Bone marrow (tissue), 2 donors: ENCODE data around the gene LRRC8C.

Experiments
- DNase-seq, 2 donors: peaks; one replicate each; lab custom pipeline; 2025; lab: John Stamatoyannopoulos, UW

The LRRC8C gene

DNA sequence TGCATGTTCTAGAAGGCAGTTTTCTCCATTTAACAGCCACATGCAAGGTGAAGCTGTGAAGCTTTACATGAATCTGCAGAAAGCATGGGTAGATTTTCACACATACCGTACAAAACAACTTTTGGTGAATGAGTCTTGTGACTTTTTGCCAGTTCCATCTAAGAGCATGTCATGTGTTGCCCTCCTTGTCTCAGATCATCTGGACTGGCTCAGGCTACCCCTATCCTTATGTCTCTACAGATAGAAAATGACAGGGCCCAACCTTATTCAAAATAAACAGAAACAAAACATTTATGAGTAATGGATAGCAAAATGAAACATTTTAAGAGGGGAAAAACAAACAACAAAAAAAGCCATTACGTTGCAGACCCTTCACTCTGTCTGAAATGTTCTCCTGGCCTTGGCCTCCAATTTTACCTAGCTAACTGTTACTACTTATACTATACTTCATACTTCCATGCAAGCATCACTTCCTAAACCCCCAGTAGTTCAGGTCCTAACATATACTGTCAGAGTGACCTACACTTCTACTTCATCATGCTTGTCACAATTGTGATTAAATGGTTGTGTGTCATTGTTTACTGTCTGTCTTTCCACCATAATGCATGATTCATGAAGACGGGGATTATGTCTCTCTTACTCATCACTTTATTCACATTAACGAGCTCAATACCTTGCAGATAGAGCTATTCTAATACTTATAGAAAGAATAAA lies 39.0 kb downstream of the LRRC8C start:
- no peak for DNase-seq

DNA sequence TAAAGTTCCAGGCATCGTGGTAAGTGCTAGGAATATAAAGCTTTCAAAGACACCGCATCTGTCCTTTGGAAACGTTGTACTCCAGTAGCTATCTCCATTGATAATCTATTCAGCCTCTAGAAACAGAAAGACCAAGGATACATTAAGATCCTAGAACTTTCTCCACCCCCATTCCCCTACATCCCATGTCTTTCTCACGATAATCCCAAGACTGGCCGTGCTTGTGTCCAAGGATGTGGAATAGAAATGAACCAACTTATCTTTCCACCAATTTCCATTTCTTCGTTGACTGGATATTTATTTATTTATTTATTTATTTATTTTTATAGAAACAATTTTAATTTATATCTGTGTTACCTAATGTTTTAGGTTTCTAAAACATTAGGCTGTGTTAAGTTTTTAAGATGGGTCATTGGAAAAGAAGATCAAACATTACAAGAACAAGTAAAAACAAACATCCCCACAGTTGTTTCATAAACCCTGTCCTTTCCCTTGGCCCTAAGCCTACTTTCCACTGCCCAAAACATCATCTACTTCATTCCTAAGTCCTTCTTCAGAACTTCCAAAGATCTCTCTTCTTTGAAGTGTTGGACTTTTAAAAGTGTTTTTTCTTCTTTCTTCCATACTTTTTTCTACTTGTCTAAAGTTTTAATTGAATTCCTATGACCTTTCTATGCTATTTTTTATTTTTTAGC lies 39.7 kb downstream of the LRRC8C start:
- DNase-seq: no peak

DNA sequence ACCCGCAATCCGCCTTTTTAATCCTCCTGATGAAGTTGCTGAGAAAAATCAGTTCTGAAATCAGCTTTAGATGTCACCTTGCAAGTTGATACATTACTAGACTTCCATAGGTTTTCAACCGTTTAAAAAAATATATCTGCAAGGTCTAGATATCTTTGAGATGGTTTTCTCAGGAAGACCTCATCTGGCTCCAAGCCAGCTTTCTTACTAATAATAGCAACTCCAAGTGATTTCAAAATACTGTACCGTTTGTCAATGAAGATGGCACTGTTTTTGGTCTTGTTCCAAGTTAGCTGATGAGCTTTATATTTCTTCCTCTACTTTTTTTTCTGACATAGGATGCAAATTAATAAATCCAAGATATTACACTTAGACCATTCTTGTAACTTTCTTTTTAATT lies 40.3 kb downstream of the LRRC8C start:
- no peak for DNase-seq

DNA sequence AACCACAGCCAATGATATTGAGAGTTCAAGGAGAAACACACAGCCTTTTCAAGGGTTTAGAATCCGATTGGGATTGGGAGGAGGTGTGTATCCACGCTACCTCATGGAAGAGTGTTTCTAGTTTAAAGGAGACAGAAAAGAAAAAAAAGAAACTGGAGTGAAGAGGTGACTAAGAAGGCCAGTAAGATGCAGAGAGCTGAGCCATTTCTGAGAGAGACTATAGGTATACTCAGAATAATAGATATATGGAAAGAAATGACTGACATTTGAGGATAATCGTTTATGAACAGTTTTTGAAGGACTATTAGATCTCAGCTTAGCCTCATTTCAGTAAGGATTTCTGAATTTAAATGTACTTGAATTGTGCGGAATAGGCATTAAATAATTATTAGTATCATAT lies 42.8 kb downstream of the LRRC8C start:
- no peak for DNase-seq

- DNase-seq: no peak
Observed at GRCh38 chr1:89681045-89681729, 48.3 kb downstream of the LRRC8C start.

DNA sequence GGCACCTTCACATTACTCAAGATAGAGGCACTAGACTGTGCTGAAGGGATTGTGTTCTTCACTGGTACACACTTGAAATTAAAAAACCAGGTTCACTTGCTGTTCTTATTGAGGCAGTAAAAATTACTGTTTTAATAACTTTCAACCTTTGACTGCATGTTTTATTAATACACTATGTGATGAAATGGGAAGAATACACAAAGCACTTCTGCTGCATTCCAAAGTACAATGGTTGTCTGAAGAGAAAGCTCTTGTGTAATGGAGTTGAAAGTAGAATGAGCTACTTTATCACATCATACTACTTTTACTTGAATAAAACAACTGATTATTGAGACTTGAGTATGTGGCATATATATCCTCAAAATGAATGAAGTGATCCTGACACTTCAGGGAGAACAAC lies 49.7 kb downstream of the LRRC8C start:
- no peak for DNase-seq

GRCh38 chr1:89685461-89685860 lies 52.5 kb downstream of the LRRC8C start:
- DNase-seq: no peak

DNA sequence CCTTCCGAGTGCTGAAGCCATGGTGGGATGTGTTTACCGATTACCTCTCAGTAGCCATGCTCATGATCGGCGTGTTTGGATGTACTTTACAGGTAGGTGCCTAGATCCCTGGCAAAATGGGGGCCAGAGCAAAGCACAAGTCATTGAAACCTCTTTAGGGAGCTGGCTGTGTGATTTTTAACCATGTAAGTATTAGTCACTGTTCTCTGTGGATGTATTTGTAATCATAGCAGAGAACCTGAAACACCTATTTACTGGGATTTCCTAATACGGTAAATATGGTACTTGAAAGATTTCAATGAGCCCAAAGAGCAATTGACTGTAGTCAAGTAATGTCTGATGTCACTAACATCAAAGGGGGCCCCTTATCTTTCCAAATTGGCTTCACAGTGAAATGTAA lies 53.6 kb downstream of the LRRC8C start:
- no peak for DNase-seq

DNA sequence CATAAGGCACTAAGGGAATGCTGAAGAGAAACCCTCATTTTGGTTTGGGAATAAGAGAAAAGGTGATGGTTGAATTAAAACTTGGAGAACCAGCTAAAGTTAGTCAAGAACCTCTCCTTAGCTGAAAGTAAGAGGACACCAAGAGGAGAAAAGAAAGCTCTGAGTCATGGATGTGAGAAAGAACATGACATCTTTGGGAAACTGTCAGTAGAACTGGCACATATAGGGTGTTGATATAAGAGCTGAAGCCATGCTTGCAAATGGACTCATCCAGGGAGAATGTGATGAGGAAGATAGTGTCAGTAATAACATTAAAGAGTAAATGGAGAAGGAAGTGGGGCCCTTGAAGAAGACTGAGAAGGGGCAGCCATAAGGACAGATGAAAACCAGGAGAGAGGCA lies 54.3 kb downstream of the LRRC8C start:
- no peak for DNase-seq

DNA sequence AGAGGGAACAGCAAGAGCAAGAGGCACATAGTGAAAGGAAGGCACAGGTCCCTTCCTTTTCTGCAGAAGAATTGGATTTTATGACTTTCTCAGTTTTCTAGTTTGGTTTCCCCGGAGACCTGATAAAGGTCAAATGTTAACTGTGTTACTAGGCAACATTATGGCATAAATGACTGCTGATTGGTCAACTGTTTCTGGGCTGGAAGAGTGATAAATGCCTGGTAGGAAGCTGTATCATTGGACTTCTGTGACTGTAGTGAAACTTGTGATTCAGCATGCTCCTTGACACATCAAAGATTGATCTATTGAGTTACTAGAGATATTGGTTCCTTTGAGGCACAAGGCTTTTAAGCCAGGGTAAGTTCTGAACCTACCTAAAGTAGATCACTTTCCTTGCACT lies 55.7 kb downstream of the LRRC8C start:
- no peak for DNase-seq

- no peak for DNase-seq
Observed at GRCh38 chr1:89689234-89689633, 56.3 kb downstream of the LRRC8C start.

- DNase-seq: no peak
Observed at GRCh38 chr1:89690595-89690994, 57.7 kb downstream of the LRRC8C start.

GRCh38 chr1:89692601-89693521 lies 59.9 kb downstream of the LRRC8C start:
- peak in 1 of 2 donors; percentile 88 for DNase-seq

DNA sequence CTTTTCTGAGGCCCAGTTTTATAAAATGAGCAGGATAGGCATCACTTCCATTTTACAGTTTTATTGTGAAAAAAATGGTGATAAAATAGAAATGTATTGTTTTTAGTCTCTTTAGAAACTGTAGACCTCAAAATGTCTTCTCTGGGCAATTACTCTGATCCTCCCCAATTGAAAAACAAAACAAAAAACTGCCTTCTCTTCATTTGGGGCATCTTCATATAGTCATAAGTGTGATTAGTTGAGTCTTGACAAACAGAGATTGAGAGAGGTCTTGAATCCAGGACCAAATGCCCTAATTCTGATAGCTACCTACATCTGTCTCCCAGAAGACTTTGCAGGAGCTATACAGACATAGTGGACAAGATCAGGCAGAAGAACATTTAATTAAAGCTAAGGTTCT lies 62.9 kb downstream of the LRRC8C start:
- DNase-seq: no peak

DNA sequence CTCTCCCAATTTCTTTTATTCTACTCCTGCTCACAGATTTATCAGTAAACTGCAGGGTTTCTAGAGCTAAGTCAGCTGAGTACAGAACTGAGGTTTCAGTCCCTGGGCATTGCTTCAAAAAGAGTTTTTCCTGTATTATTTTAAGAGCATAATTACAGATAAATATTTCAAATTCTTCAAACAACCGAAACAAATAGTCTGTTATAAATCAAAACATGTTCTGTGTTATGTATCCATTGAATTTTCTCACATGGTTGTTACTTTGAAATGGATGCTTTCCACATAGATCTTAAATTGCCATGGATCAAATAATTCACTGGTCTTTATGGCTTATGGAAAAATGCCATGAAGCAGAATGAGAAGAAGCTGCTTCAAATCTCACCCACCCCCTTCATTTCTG lies 64.5 kb downstream of the LRRC8C start:
- no peak for DNase-seq

DNA sequence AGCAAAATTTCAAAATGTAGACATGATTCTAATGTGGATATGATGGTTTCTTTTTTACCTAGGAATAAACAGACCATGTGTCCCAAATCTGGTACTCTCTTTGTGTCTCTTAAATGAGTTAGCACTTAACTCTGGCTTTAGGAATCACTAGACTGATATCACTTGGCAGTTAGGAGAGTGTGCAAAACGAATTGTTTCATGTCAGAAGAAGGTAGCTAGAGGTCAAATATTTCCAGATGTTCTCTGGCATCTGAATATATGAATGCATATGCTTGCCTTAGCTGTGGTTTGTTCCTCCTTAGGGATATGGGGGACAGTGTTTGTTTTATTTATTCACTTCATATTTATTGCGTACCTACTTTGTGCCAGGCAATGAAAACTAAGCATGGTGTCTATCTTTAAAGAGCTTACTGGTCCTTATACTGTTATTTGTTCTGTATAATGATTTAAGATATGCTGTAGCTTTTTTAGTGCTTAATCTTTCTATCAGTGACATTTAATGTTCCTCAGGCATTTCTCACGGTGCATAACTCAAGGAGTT lies 65.2 kb downstream of the LRRC8C start:
- DNase-seq: no peak

- DNase-seq: no peak
Observed at GRCh38 chr1:89698624-89699023, 65.7 kb downstream of the LRRC8C start.

GRCh38 chr1:89699451-89699986 lies 66.6 kb downstream of the LRRC8C start:
- DNase-seq: peak in 1 of 2 donors; percentile 20

DNA sequence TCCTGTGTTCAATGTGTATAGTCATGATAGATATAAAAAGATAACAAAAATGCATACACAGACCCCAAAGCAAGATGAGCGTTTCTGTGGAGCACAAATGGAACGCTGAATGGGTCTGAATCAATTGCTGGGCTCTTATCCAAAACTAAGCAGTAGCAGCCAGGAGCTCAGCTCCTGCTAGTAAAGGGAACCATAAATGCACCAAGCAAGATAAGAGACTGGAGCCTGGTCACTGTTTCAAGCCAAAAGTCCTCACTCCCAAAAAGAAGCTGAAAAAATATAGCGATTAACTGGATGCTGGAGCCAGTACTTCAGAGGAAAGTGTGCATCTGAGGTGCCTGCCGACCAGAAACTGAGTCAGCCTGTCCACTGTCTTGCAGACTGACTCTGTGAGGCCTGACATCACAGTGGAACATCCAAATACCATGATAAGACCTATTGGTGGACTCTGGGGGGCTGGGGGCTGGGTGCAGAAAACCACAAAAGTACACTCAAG lies 68.9 kb downstream of the LRRC8C start:
- no peak for DNase-seq

DNA sequence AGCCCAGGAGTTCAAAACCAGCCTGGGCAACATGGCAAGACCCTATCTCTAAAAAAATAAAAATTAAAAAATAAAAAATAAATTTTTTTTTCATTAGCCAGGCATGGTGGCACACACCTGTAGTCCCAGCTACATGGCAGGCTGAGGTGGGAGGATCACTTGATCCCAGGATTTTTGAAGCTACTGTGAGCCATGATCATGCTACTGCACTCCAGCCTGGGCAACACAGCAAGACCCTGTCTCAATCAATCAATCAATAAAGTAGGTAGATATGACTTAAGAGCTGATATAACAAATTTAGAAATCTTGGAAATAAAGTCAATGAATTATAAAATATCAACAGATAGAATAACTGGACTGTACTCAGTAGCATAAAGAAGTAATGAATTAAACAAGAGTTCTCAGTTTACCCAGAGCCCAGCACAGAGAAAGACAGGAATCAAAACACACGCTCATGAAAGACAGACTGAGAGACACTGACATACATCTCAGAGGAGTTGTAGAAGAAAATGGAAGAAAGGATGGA lies 69.7 kb downstream of the LRRC8C start:
- DNase-seq: no peak

GRCh38 chr1:89703469-89703868 lies 70.5 kb downstream of the LRRC8C start:
- no peak for DNase-seq
